SK-N-SH (cell line): ENCODE measurements around the gene SLC26A4. TPM values are rescaled to one million over a fixed set of nuclear protein-coding genes. Genes with fewer than 3 reads are reported as not detected.

ENCODE experiments used
- CTCF ChIA-PET: fragments of 300-600, 350-600 bp; formaldehyde crosslinking; extraction: SDS; loops from one replicate; lab custom pipeline; 2021; lab: Yijun Ruan, JAX
- POLR2A ChIA-PET: fragments of 350-600 bp; sonication (Branson Sonifier 250); formaldehyde crosslinking; extraction: SDS; loops from one replicate; lab custom pipeline; 2020; ENCODE audit warnings: antibody characterized with exemption, inconsistent platforms; lab: Yijun Ruan, JAX
- DNase-seq: peaks from one replicate; pipeline ENCODE4 v3.0.0; 2012
- H2AFZ ChIP-seq: fragments of 200-600 bp; sonication (generic); 2 replicates; pipeline ENCODE4 v1.8.1; 2016; ENCODE audit warnings: antibody characterized with exemption, mild to moderate bottlenecking, low read depth
- H3F3A ChIP-seq: fragments of 200-600 bp; sonication (generic); replicated peaks from 2 replicates; pipeline ENCODE3; 2016; ENCODE audit warnings: antibody characterized with exemption, mild to moderate bottlenecking; ENCODE audit not compliant: insufficient read depth
- H3K27ac ChIP-seq, 2 experiments: fragments of 200-500 bp in 1 of 2; fragments of 200-600 bp in 1 of 2; sonication (Bioruptor generic) in 1 of 2; sonication (generic), shearing (Covaris generic) in 1 of 2; 2 replicates each; pipeline versions ENCODE4 v1.5.1 to v1.6.1; 2014 to 2016; ENCODE audit warnings: low read depth in 2 of 2, inconsistent platforms in 1 of 2, low read length in 1 of 2, mild to moderate bottlenecking in 1 of 2, mixed read lengths in 1 of 2
- H3K27me3 ChIP-seq: fragments of 200-600 bp; sonication (generic), shearing (Covaris generic); 2 replicates; pipeline ENCODE4 v1.6.1; 2016; ENCODE audit warnings: mixed run types; ENCODE audit not compliant: insufficient read depth
- H3K36me3 ChIP-seq, 2 experiments: fragments of 200-500 bp in 1 of 2; fragments of 200-600 bp in 1 of 2; sonication (Bioruptor generic) in 1 of 2; sonication (generic) in 1 of 2; replicated peaks in 1 of 2; 2 replicates each; pipeline versions ENCODE3 to v1.5.1; 2014 to 2016; ENCODE audit warnings: low read length in 1 of 2, mild to moderate bottlenecking in 1 of 2; ENCODE audit not compliant: insufficient read depth in 2 of 2, control insufficient read depth in 1 of 2
- H3K4me1 ChIP-seq, 2 experiments: fragments of 200-500 bp in 1 of 2; fragments of 200-600 bp in 1 of 2; sonication (Bioruptor generic) in 1 of 2; sonication (generic), shearing (Covaris generic) in 1 of 2; 2 replicates each; pipeline versions ENCODE4 v1.5.1 to v1.6.1; 2014 to 2016; ENCODE audit warnings: low read depth in 1 of 2, low read length in 1 of 2, mixed run types in 1 of 2; ENCODE audit not compliant: insufficient read depth in 2 of 2, control insufficient read depth in 1 of 2
- H3K4me2 ChIP-seq: fragments of 200-600 bp; sonication (generic), shearing (Covaris generic); 2 replicates; pipeline ENCODE4 v1.6.1; 2017; ENCODE audit warnings: mixed run types
- H3K4me3 ChIP-seq, 2 experiments: fragments of 200-500 bp in 1 of 2; fragments of 200-600 bp in 1 of 2; sonication (Bioruptor generic) in 1 of 2; sonication (generic), shearing (Covaris generic) in 1 of 2; 2 replicates each; pipeline versions ENCODE4 v1.5.1 to v1.8.1; 2014 to 2016; ENCODE audit warnings: low read depth in 2 of 2, inconsistent platforms in 1 of 2, low read length in 1 of 2, mild to moderate bottlenecking in 1 of 2, mixed read lengths in 1 of 2, moderate library complexity in 1 of 2
- H3K79me2 ChIP-seq: fragments of 200-600 bp; sonication (generic); 2 replicates; pipeline ENCODE4 v1.8.1; 2017; ENCODE audit warnings: mild to moderate bottlenecking; ENCODE audit not compliant: insufficient read depth
- H3K9ac ChIP-seq: fragments of 200-600 bp; sonication (generic); 2 replicates; pipeline ENCODE4 v1.6.1; 2017; ENCODE audit warnings: mixed run types
- H3K9me2 ChIP-seq: fragments of 200-600 bp; sonication (generic); 2 replicates; pipeline ENCODE4 v1.6.1; 2017; ENCODE audit warnings: mixed run types
- H3K9me3 ChIP-seq: fragments of 200-600 bp; sonication (generic); 2 replicates; pipeline ENCODE4 v1.6.1; 2017; ENCODE audit warnings: mixed run types, mild to moderate bottlenecking, moderate library complexity
- H4K20me1 ChIP-seq: fragments of 200-600 bp; sonication (generic); 2 replicates; pipeline ENCODE4 v1.6.1; 2017; ENCODE audit warnings: mild to moderate bottlenecking, mixed run types; ENCODE audit not compliant: insufficient read depth
- CHD2 ChIP-seq: fragments of 150-350 bp; IDR thresholded peaks from 2 replicates; pipeline ENCODE4 v1.6.1; 2018; ENCODE audit warnings: low read length; ENCODE audit not compliant: partially characterized antibody
- EP300 ChIP-seq, 2 experiments: IDR thresholded peaks; 2 replicates each; pipeline versions ENCODE4 v1.4.0 to v1.6.1; 2012; ENCODE audit warnings: borderline replicate concordance in 1 of 2, low read depth in 1 of 2, low read length in 1 of 2
- FOSL2 ChIP-seq: IDR thresholded peaks from 2 replicates; pipeline ENCODE4 v1.4.0; 2012; ENCODE audit warnings: low read depth, mild to moderate bottlenecking, moderate library complexity, borderline replicate concordance
- FOXJ3 ChIP-seq: sonication (generic); formaldehyde crosslinking; IDR thresholded peaks from 2 replicates; pipeline ENCODE4 v1.5.1; 2020; ENCODE audit warnings: mild to moderate bottlenecking, missing genetic modification reagents
- IRF3 ChIP-seq: fragments of 150-350 bp; IDR thresholded peaks from 2 replicates; pipeline ENCODE4 v1.6.1; 2016; ENCODE audit warnings: mild to moderate bottlenecking, low read depth, low read length
- MEF2A ChIP-seq: IDR thresholded peaks from 2 replicates; pipeline ENCODE4 v1.4.0; 2012; ENCODE audit warnings: low read depth, borderline replicate concordance
- MXI1 ChIP-seq: IDR thresholded peaks from 2 replicates; pipeline ENCODE4 v1.6.1; 2012; ENCODE audit warnings: mild to moderate bottlenecking, low read depth, low read length, improper control_type of control experiment
- NRF1 ChIP-seq: IDR thresholded peaks from 2 replicates; pipeline ENCODE4 v1.6.1; 2012; ENCODE audit warnings: low read depth, mild to moderate bottlenecking, low read length
- PBX3 ChIP-seq: IDR thresholded peaks from 2 replicates; pipeline ENCODE4; 2012
- POLR2AphosphoS5 ChIP-seq: IDR thresholded peaks from 2 replicates; pipeline ENCODE4 v1.6.1; 2012; ENCODE audit warnings: low read depth, low read length
- RAD21 ChIP-seq: IDR thresholded peaks from 2 replicates; pipeline ENCODE4 v1.6.1; 2012; ENCODE audit warnings: mild to moderate bottlenecking, low read length
- REST ChIP-seq: IDR thresholded peaks from 2 replicates; pipeline ENCODE4 v1.6.1; 2012; ENCODE audit warnings: mild to moderate bottlenecking, low read depth, low read length, moderate library complexity
- RXRA ChIP-seq: IDR thresholded peaks from 2 replicates; pipeline ENCODE4 v1.4.0; 2012; ENCODE audit warnings: low read depth, mild to moderate bottlenecking, borderline replicate concordance
- SMC3 ChIP-seq: IDR thresholded peaks from 2 replicates; pipeline ENCODE4 v1.6.1; 2012; ENCODE audit warnings: low read depth, low read length, improper control_type of control experiment
- TAF1 ChIP-seq: IDR thresholded peaks from 2 replicates; pipeline ENCODE4 v1.6.1; 2012; ENCODE audit warnings: low read depth, mild to moderate bottlenecking, low read length, moderate library complexity, borderline replicate concordance
- TEAD4 ChIP-seq: IDR thresholded peaks from 2 replicates; pipeline ENCODE4 v1.4.0; 2012; ENCODE audit warnings: mild to moderate bottlenecking, borderline replicate concordance; ENCODE audit not compliant: insufficient read depth
- WGBS: methylation state at CpG from one replicate; pipeline ENCODE4 v1.1.6; 2017; ENCODE audit warnings: low lambda C conversion rate; 5-methylcytosine and 5-hydroxymethylcytosine counted together
- polyA plus RNA-seq, 3 experiments: library from polyadenylated mRNA; depleted of rRNA; stranded (reverse); fragments of >200 nt; gene quantifications; 2 replicates each; pipeline ENCODE4 v1.2.3, GENCODE V29; 2012

The SLC26A4 gene
- polyA plus RNA-seq, 1 of the 3 experiments (the other 2 are of a cell fraction): 0.61 TPM

DNA sequence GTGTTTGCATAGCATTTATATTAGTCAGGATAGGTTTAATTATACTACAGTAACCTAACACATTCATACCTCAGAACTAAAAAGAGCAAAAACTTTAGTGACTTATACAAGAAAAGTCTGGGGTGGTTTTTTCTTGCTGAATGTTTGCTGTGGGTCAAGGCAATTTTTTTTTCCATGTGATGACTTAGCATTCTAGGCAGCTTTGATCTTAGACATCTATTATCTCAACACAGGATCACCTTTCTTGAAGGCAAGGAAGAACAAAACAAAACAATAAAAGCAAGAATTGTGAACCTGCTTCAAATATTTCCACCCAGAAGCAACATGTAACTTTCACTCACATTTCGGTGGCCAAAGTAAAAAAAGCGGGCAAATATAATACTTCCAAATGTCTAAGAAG is 62.6 kb downstream of the SLC26A4 start:
- H2AFZ ChIP-seq: no peak overlapping the region
- H3K27ac ChIP-seq: no peak overlapping the region
- TF ChIP-seq REST (no peak), EP300 (IDR thresholded peaks at IDR 0.05; ENCODE audit: borderline replicate concordance in 1 of 2, low read depth in 1 of 2, low read length in 1 of 2) (no peak), SMC3 (no peak)
- no peaks in the 10 kb centered on the region for H3K79me2 ChIP-seq
- 92% methylated on average over 2 of the region's 2 CpGs for WGBS
- no peaks in the 10 kb centered on the region for H3F3A ChIP-seq
- no peaks in the 10 kb centered on the region for H3K9me3 ChIP-seq
- no peaks in the 10 kb centered on the region for H3K27me3 ChIP-seq
- no peak overlapping the region for H3K9ac ChIP-seq
- CTCF ChIA-PET: interaction anchor here (0.8 to 8.0 kb wide), 11 partner anchors 11 to 775 kb away, joined by 3 to 92 read pairs (median 4); no protein-coding TSS in a partner anchor
- no peak overlapping the region for H3K4me2 ChIP-seq
- H3K4me1 ChIP-seq: no peaks in the 10 kb centered on the region
- POLR2A ChIA-PET: no interaction called here
- no peak overlapping the region for H3K4me3 ChIP-seq
- DNase-seq: no peak
- H3K36me3 ChIP-seq: no peaks in the 10 kb centered on the region
- no peaks in the 10 kb centered on the region for H3K9me2 ChIP-seq
- no peaks in the 10 kb centered on the region for H4K20me1 ChIP-seq

GRCh38 chr7:107725138-107725740 is 64.6 kb downstream of the SLC26A4 start:
- POLR2A ChIA-PET: no interaction called here
- Histone ChIP-seq H3K9me3 (no peaks in the 10 kb centered on the region), H4K20me1 (no peaks in the 10 kb centered on the region), H3F3A (no peaks in the 10 kb centered on the region), H3K79me2 (no peaks in the 10 kb centered on the region), H3K27me3 (no peaks in the 10 kb centered on the region), H2AFZ (no peak overlapping the region), H3K4me3 (no peak overlapping the region), H3K4me2 (no peak overlapping the region), H3K4me1 (no peaks in the 10 kb centered on the region), H3K9ac (no peak overlapping the region), H3K9me2 (no peaks in the 10 kb centered on the region), H3K27ac (no peak overlapping the region), H3K36me3 (no peaks in the 10 kb centered on the region)
- 9% methylated on average over 4 of the region's 4 CpGs for WGBS
- CTCF ChIA-PET: interaction anchor here (0.6 to 8.0 kb wide), 26 partner anchors 12 to 766 kb away, joined by 3 to 92 read pairs (median 4); partner anchors contain the start of genes CBLL1 and SLC26A4
- peak; percentile 71 for DNase-seq
- TF ChIP-seq RAD21: peak; percentile 94
- TF ChIP-seq MEF2A: no peak
- no peak for TF ChIP-seq FOSL2
- TF ChIP-seq NRF1: no peak
- TF ChIP-seq IRF3: no peak
- TF ChIP-seq CHD2: no peak
- no peak for TF ChIP-seq RXRA
- TF ChIP-seq POLR2AphosphoS5: no peak
- TF ChIP-seq MXI1: 0 out of 2 replicates have a peak, but pooled peaks have one; percentile 18
- TF ChIP-seq REST: no peak
- TF ChIP-seq TAF1: no peak
- peak; percentile 43; the same call in 1 of the 2 replicates for TF ChIP-seq PBX3
- no peak for TF ChIP-seq FOXJ3
- no peak for TF ChIP-seq TEAD4
